Smooth muscle cell (in vitro differentiated cells): ENCODE results near the gene UCN3. TPM values are rescaled to one million over a fixed set of nuclear protein-coding genes. Genes with fewer than 3 reads are reported as not detected.

ENCODE experiments used
- DNase-seq: peaks from one replicate; lab custom pipeline; 2025; ENCODE audit not compliant: unreplicated experiment; lab: John Stamatoyannopoulos, UW
- H2AFZ ChIP-seq: fragments of 200-600 bp; sonication (generic); 2 replicates; pipeline ENCODE4 v1.6.0; 2016; ENCODE audit warnings: antibody characterized with exemption, low read depth, mild to moderate bottlenecking
- H3F3A ChIP-seq: fragments of 200-600 bp; sonication (generic); 2 replicates; pipeline ENCODE4 v1.6.0; 2017; ENCODE audit warnings: antibody characterized with exemption, low read depth
- H3K27ac ChIP-seq: fragments of 200-600 bp; sonication (generic); 2 replicates; pipeline ENCODE4 v1.5.1; 2016; ENCODE audit warnings: low read depth, mild to moderate bottlenecking
- H3K27me3 ChIP-seq: fragments of 200-600 bp; sonication (generic); 2 replicates; pipeline ENCODE4 v1.6.1; 2016; ENCODE audit warnings: low read depth, mild to moderate bottlenecking
- H3K36me3 ChIP-seq: fragments of 200-600 bp; sonication (generic); 2 replicates; pipeline ENCODE4 v1.5.1; 2016; ENCODE audit warnings: low read depth
- H3K4me1 ChIP-seq: fragments of 200-600 bp; sonication (generic); 2 replicates; pipeline ENCODE4 v1.5.1; 2016; ENCODE audit warnings: low read depth
- H3K4me2 ChIP-seq: fragments of 200-600 bp; sonication (generic); 2 replicates; pipeline ENCODE4 v1.6.0; 2016; ENCODE audit warnings: mild to moderate bottlenecking
- H3K4me3 ChIP-seq: fragments of 200-600 bp; sonication (generic); 2 replicates; pipeline ENCODE4 v1.5.1; 2016; ENCODE audit warnings: mild to moderate bottlenecking
- H3K79me2 ChIP-seq: fragments of 200-600 bp; sonication (generic); 2 replicates; pipeline ENCODE4 v1.6.0; 2016; ENCODE audit warnings: low read depth, mild to moderate bottlenecking
- H3K9ac ChIP-seq: fragments of 200-600 bp; sonication (generic); 2 replicates; pipeline ENCODE4 v1.6.0; 2016; ENCODE audit warnings: low read depth
- H3K9me3 ChIP-seq: fragments of 200-600 bp; sonication (generic); replicated peaks from 2 replicates; pipeline ENCODE4 v1.5.1; 2016; ENCODE audit warnings: low read depth
- H4K20me1 ChIP-seq: fragments of 200-600 bp; sonication (generic); 2 replicates; pipeline ENCODE4 v1.6.0; 2016; ENCODE audit warnings: low read depth
- WGBS: methylation state at CpG from one replicate; pipeline ENCODE4 v1.1.7; 2016; ENCODE audit warnings: low lambda C conversion rate; 5-methylcytosine and 5-hydroxymethylcytosine counted together
- polyA plus RNA-seq: library from polyadenylated mRNA; unstranded; fragments of >200 nt; fragmentation: Nextera tagmentation; extraction: Ambion mirVana; gene quantifications from 2 replicates; pipeline ENCODE4 v1.2.1, GENCODE V29; 2016
- total RNA-seq: library from RNA; depleted of rRNA; stranded (reverse); fragments of >200 nt; gene quantifications from 2 replicates; pipeline ENCODE4 v1.2.3, GENCODE V29; 2014
- TF ChIP-seq, protein P1 (sequence below): fragments of 200-600 bp; sonication (generic); IDR thresholded peaks from 2 replicates; pipeline ENCODE4 v1.5.1; 2017; ENCODE audit warnings: borderline replicate concordance, mild to moderate bottlenecking, antibody characterized with exemption; ENCODE audit not compliant: insufficient read depth, poor library complexity, severe bottlenecking

The UCN3 gene
- total and polyA plus RNA-seq, 2 experiments from 2014 or later = not detected

DNA sequence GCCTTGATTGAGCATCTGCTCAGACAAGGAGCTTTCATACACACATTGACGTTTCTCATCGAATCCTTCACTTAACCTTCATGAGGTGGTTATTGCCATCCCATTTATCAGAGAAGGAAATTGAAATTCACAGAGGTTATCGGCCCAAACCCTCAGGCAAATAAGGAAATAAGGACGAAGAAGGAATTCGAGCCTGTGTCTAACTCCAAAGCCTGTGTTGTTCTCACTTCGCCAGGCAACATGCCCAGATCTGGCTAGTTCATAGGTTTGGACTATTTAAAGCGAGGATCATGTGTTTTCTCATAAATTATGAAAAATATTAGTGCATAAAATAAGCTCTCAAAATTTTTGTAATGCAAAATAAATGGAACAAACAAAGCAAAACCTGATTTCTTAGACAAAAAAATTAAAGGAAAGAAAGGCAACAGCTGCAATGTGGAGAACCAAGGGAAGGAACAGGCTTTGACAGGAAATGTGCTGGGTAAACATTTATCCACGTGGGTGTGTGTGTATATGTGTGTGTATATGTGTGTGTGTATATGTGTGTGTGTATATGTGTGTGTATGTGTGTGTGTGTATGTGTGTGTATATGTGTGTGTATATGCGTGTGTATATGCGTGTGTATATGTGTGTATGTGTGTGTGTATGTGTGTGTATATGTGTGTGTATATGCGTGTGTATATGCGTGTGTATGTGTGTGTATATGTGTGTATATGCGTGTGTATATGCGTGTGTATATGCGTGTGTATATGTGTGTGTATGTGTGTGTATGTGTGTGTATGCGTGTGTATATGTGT lies 4.8 kb downstream of the UCN3 start:
- DNase-seq = no peak
- TF ChIP-seq, protein P1, sequence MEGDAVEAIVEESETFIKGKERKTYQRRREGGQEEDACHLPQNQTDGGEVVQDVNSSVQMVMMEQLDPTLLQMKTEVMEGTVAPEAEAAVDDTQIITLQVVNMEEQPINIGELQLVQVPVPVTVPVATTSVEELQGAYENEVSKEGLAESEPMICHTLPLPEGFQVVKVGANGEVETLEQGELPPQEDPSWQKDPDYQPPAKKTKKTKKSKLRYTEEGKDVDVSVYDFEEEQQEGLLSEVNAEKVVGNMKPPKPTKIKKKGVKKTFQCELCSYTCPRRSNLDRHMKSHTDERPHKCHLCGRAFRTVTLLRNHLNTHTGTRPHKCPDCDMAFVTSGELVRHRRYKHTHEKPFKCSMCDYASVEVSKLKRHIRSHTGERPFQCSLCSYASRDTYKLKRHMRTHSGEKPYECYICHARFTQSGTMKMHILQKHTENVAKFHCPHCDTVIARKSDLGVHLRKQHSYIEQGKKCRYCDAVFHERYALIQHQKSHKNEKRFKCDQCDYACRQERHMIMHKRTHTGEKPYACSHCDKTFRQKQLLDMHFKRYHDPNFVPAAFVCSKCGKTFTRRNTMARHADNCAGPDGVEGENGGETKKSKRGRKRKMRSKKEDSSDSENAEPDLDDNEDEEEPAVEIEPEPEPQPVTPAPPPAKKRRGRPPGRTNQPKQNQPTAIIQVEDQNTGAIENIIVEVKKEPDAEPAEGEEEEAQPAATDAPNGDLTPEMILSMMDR = no peak
- H3F3A ChIP-seq = peaks cover 9% of the 10 kb centered on the region
- H3K27ac ChIP-seq = no peak overlapping the region
- no peak overlapping the region for H2AFZ ChIP-seq
- no peak overlapping the region for H3K4me3 ChIP-seq
- H3K79me2 ChIP-seq = no peaks in the 10 kb centered on the region
- 90% methylated on average over 16 of the region's 16 CpGs for WGBS
- no peaks in the 10 kb centered on the region for H4K20me1 ChIP-seq
- H3K9me3 ChIP-seq = no peaks in the 10 kb centered on the region
- H3K36me3 ChIP-seq = no peaks in the 10 kb centered on the region
- H3K4me2 ChIP-seq = no peak overlapping the region
- H3K9ac ChIP-seq = no peak overlapping the region
- H3K4me1 ChIP-seq = no peaks in the 10 kb centered on the region
- H3K27me3 ChIP-seq = peaks cover 15% of the 10 kb centered on the region

DNA sequence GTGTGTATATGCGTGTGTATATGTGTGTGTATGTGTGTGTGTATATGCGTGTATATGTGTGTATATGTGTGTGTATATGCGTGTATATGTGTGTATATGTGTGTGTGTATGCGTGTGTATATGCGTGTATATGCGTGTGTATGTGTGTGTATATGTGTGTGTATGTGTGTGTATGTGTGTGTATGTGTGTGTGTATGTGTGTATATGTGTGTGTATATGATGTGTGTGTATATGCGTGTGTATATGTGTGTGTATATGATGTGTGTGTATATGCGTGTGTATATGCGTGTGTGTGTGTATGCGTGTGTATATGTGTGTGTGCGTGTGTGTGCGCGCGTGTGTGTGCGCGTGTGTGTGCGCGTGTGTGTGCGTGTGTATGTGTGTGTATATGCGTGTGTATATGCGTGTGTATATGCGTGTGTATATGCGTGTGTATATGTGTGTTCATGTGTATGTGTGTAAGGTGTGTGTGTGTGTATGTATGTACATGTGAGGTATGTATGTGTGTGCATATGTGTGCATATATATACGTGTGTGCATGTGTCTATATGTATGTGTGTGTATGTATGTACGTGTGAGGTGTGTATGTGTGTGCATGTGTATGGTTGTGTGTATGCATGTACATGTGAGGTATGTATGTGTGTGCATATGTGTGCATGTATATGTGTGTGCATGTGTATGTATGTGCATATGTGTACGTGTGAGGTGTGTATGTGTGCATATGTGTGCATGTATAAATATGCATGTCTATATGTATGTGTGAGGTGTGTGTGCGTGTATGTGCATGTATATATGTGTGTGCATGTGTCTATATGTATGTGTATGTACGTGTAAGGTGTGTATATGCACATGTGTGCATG lies 6.0 kb downstream of the UCN3 start:
- H3K27ac ChIP-seq = no peak overlapping the region
- no peaks in the 10 kb centered on the region for H3K79me2 ChIP-seq
- TF ChIP-seq, protein P1 = no peak
- H3K27me3 ChIP-seq = peaks cover 6% of the 10 kb centered on the region
- 95% methylated on average over 16 of the region's 28 CpGs for WGBS
- H2AFZ ChIP-seq = no peak overlapping the region
- no peak overlapping the region for H3K9ac ChIP-seq
- H3F3A ChIP-seq = peaks cover 9% of the 10 kb centered on the region
- no peaks in the 10 kb centered on the region for H4K20me1 ChIP-seq
- H3K36me3 ChIP-seq = no peaks in the 10 kb centered on the region
- no peaks in the 10 kb centered on the region for H3K4me1 ChIP-seq
- no peaks in the 10 kb centered on the region for H3K9me3 ChIP-seq
- no peak overlapping the region for H3K4me2 ChIP-seq
- H3K4me3 ChIP-seq = no peak overlapping the region
- DNase-seq = no peak

- WGBS = 82% methylated on average over 4 of the region's 4 CpGs
- H3K27me3 ChIP-seq = no peaks in the 10 kb centered on the region
- H3K9ac ChIP-seq = no peak overlapping the region
- no peaks in the 10 kb centered on the region for H3K4me1 ChIP-seq
- no peaks in the 10 kb centered on the region for H3K9me3 ChIP-seq
- H2AFZ ChIP-seq = no peak overlapping the region
- TF ChIP-seq, protein P1 = no peak
- no peaks in the 10 kb centered on the region for H3K36me3 ChIP-seq
- H3K27ac ChIP-seq = no peak overlapping the region
- DNase-seq = no peak
- H3F3A ChIP-seq = peaks cover 9% of the 10 kb centered on the region
- H3K4me2 ChIP-seq = no peak overlapping the region
- H3K4me3 ChIP-seq = no peak overlapping the region
- H3K79me2 ChIP-seq = no peaks in the 10 kb centered on the region
- no peaks in the 10 kb centered on the region for H4K20me1 ChIP-seq
These were observed 8.5 kb downstream of the UCN3 start for GRCh38 chr10:5373307-5373706.
